GM12872 (cell line): ENCODE results near the gene PSMD10.

ENCODE experiments used
- CTCF ChIP-seq: IDR thresholded peaks from 3 replicates; pipeline ENCODE4 v1.5.1; 2011; ENCODE audit warnings: low read depth, mild to moderate bottlenecking, low read length, moderate library complexity; ENCODE audit not compliant: insufficient read depth

PSMD10 gene

GRCh38 chrX:108049649-108050048 lies 41.7 kb downstream of the PSMD10 start:
- TF ChIP-seq CTCF: no peak

- no peak for TF ChIP-seq CTCF
These were observed 46.6 kb downstream of the PSMD10 start, which contains the start of gene VSIG1 for GRCh38 chrX:108044554-108045256. Gene VSIG1 (plus strand): TSS chrX:108045065. CDS start chrX:108045131, 66 bp downstream.

- no peak for TF ChIP-seq CTCF
These were observed 54.9 kb downstream of the PSMD10 start for GRCh38 chrX:108036298-108036973.

GRCh38 chrX:108034725-108035124 lies 56.6 kb downstream of the PSMD10 start:
- TF ChIP-seq CTCF: no peak
